HepG2 (cell line): ENCODE data around the gene R3HCC1L. TPM values are rescaled to one million over a fixed set of nuclear protein-coding genes. Genes with fewer than 3 reads are reported as not detected.

Experiments
- ATAC-seq: fragments of 200-7000 bp; cut with Tn5 transposase; 3 replicates; pipeline ENCODE4 v1.9.1; 2020; ENCODE audit warnings: mild to moderate bottlenecking, moderate library complexity
- BruUV-seq: library from RNA; stranded (reverse); fragments of 400-500 nt; replicated peaks from 2 replicates; lab custom pipeline; 2021; lab: Mats Ljungman, UMichigan
- CTCF ChIA-PET: fragments of 300-600 bp; formaldehyde crosslinking; extraction: SDS; loops from one replicate; lab custom pipeline; 2021; ENCODE audit warnings: low total read pairs, inconsistent platforms, low intra/inter-chr PET ratio; lab: Yijun Ruan, JAX
- POLR2A ChIA-PET: fragments of 350-600 bp; sonication (Branson Sonifier 250); formaldehyde crosslinking; loops from one replicate; lab custom pipeline; 2020; ENCODE audit warnings: antibody characterized with exemption, inconsistent platforms; lab: Yijun Ruan, JAX
- DNase-seq: peaks from one replicate; pipeline ENCODE4 v3.0.0-alpha.2; 2015; ENCODE audit warnings: low spot score
- FAIRE-seq: peaks from 3 replicates; lab custom pipeline; 2011; peaks lifted over from hg19 to GRCh38; lab: Jason Lieb, UNC
- H2AFZ ChIP-seq: one replicate; pipeline ENCODE4 v1.6.1; 2011; ENCODE audit warnings: low read length, inconsistent platforms
- H3K27ac ChIP-seq: fragments of 300-600 bp; 3 replicates; pipeline ENCODE4 v1.8.0; 2011; ENCODE audit warnings: mixed run types, mild to moderate bottlenecking, mixed read lengths, low read length, inconsistent platforms; ENCODE audit not compliant: insufficient read depth; ENCODE audit errors: extremely low read length
- H3K27me3 ChIP-seq, 2 experiments: fragments of 200-600 bp in 1 of 2; 2 replicates in 1 of 2; 3 replicates in 1 of 2; pipeline versions ENCODE4 v1.6.0 to v1.8.0; 2011; ENCODE audit warnings: low read length in 2 of 2, mild to moderate bottlenecking in 2 of 2, moderate library complexity in 2 of 2, inconsistent platforms in 1 of 2; ENCODE audit not compliant: insufficient read depth in 2 of 2, control insufficient read depth in 1 of 2
- H3K36me3 ChIP-seq, 2 experiments: fragments of 200-600 bp in 1 of 2; replicated peaks in 1 of 2; 2 replicates in 1 of 2; 3 replicates in 1 of 2; pipeline versions ENCODE4 v1.5.1 to v1.8.0; 2011; ENCODE audit warnings: low read length in 2 of 2, inconsistent platforms in 1 of 2; ENCODE audit not compliant: insufficient read depth in 2 of 2, control insufficient read depth in 1 of 2
- H3K4me1 ChIP-seq: 2 replicates; pipeline ENCODE4 v1.5.1; 2012; ENCODE audit warnings: low read length, inconsistent platforms; ENCODE audit not compliant: insufficient read depth
- H3K4me2 ChIP-seq: 2 replicates; pipeline ENCODE4 v1.6.0; 2011; ENCODE audit warnings: low read depth, low read length, inconsistent platforms
- H3K4me3 ChIP-seq, 3 experiments: fragments of 200-600 bp in 1 of 3; sonication (generic), shearing (Covaris generic) in 1 of 3; replicated peaks in 1 of 3; 2 replicates each; pipeline ENCODE4 v1.5.1; 2011 to 2016; ENCODE audit warnings: low read length in 3 of 3, inconsistent platforms in 2 of 3, low read depth in 2 of 3, mild to moderate bottlenecking in 2 of 3, control low read depth in 1 of 3, mixed read lengths in 1 of 3; ENCODE audit not compliant: insufficient read depth in 1 of 3
- H3K79me2 ChIP-seq: one replicate; pipeline ENCODE4 v1.6.1; 2011; ENCODE audit warnings: low read length, inconsistent platforms; ENCODE audit not compliant: insufficient read depth
- H3K9ac ChIP-seq: 2 replicates; pipeline ENCODE4 v1.6.0; 2011; ENCODE audit warnings: mild to moderate bottlenecking, low read depth, low read length, inconsistent platforms; ENCODE audit not compliant: insufficient read depth
- H3K9me3 ChIP-seq: 2 replicates; pipeline ENCODE4 v1.5.1; 2012; ENCODE audit warnings: mild to moderate bottlenecking, low read length
- H4K20me1 ChIP-seq: 2 replicates; pipeline ENCODE4 v1.6.0; 2011; ENCODE audit warnings: inconsistent platforms, mild to moderate bottlenecking, low read length, moderate library complexity; ENCODE audit not compliant: insufficient read depth
- CEBPZ ChIP-seq: IDR thresholded peaks from 2 replicates; pipeline ENCODE4 v1.6.1; 2012; ENCODE audit warnings: low read length, improper control_type of control experiment
- FOXK2 ChIP-seq: fragments of 450-650 bp; IDR thresholded peaks from 2 replicates; pipeline ENCODE4 v1.6.1; 2016
- GTF3A ChIP-seq: sonication (generic); formaldehyde crosslinking; conservative IDR thresholded peaks from 2 replicates; pipeline ENCODE4 v1.4.0; 2020; ENCODE audit warnings: mild to moderate bottlenecking, missing genetic modification reagents
- HMG20A ChIP-seq: IDR thresholded peaks from 2 replicates; pipeline ENCODE4 v1.6.1; 2016; ENCODE audit warnings: borderline replicate concordance
- IRX3 ChIP-seq: sonication (generic); formaldehyde crosslinking; IDR thresholded peaks from 2 replicates; pipeline ENCODE4 v1.8.1; 2023; ENCODE audit warnings: mild to moderate bottlenecking, low read depth, missing genetic modification reagents, borderline replicate concordance
- LCORL ChIP-seq, 2 experiments: fragments of 450-650 bp in 1 of 2; sonication (generic) in 1 of 2; formaldehyde crosslinking in 1 of 2; IDR thresholded peaks; 2 replicates each; pipeline versions ENCODE4 v1.5.0 to v1.6.1; 2017 to 2020; ENCODE audit warnings: antibody characterized with exemption in 1 of 2, missing genetic modification reagents in 1 of 2
- MAFF ChIP-seq: IDR thresholded peaks from 2 replicates; pipeline ENCODE4 v1.6.1; 2011; ENCODE audit warnings: low read depth, low read length, improper control_type of control experiment
- RARA ChIP-seq: IDR thresholded peaks from 2 replicates; pipeline ENCODE4 v1.6.1; 2016; ENCODE audit warnings: missing genetic modification reagents, missing compliant biosample characterization
- SALL1 ChIP-seq: sonication (generic); formaldehyde crosslinking; IDR thresholded peaks from 2 replicates; pipeline ENCODE4 v1.8.0; 2022; ENCODE audit warnings: mild to moderate bottlenecking, missing genetic modification reagents
- SOX13 ChIP-seq, 3 experiments: fragments of 450-650 bp in 1 of 3; sonication (generic) in 1 of 3; formaldehyde crosslinking in 1 of 3; IDR thresholded peaks in 2 of 3; conservative IDR thresholded peaks in 1 of 3; 2 replicates each; pipeline versions ENCODE4 v1.5.0 to v1.6.1; 2016 to 2020; ENCODE audit warnings: antibody characterized with exemption in 1 of 3, mild to moderate bottlenecking in 1 of 3, missing compliant biosample characterization in 1 of 3, missing genetic modification reagents in 1 of 3, moderate library complexity in 1 of 3
- THRA ChIP-seq: sonication (generic); formaldehyde crosslinking; IDR thresholded peaks from 2 replicates; pipeline ENCODE4 v1.4.0; 2020; ENCODE audit warnings: missing genetic modification reagents, borderline replicate concordance
- WGBS: methylation state at CpG from one replicate; pipeline ENCODE4 v1.1.6; 2017; ENCODE audit warnings: low lambda C conversion rate; 5-methylcytosine and 5-hydroxymethylcytosine counted together
- in situ Hi-C: cut with HindIII; loops from 2 replicates; pipeline ENCODE4 v1.10.0; 2017; ENCODE audit warnings: low pct_unique_long_range_greater_than_20kb; ENCODE audit not compliant: extremely low pct_ligation_motif_present
- intact Hi-C: fragments of 100-400 bp; cut with micrococcal nuclease; formaldehyde crosslinking; loops from one replicate; pipeline ENCODE4 v1.10.0; 2022; ENCODE audit not compliant: unreplicated experiment
- polyA plus RNA-seq, 8 experiments: library from polyadenylated mRNA; depleted of rRNA in 3 of 8; stranded (reverse) in 7 of 8; unstranded in 1 of 8; fragments of >200 nt; fragmentation: Illumina TruSeq in 4 of 8; extraction: Trizol in 4 of 8; gene quantifications; 2 replicates each; pipeline versions ENCODE4 v1.2.1 to v1.2.3, GENCODE V29; 2011 to 2016; ENCODE audit warnings: low read depth in 4 of 8, missing spikeins in 1 of 8, mixed read lengths in 1 of 8; ENCODE audit not compliant: insufficient read depth in 1 of 8
- total RNA-seq, 5 experiments: library from RNA; depleted of rRNA; stranded (reverse); fragments of >200 nt; fragmentation: Illumina TruSeq; extraction: Trizol; gene quantifications; 2 replicates each; pipeline ENCODE4 v1.2.3, GENCODE V29; 2016; ENCODE audit warnings: low read depth in 1 of 5
- TF ChIP-seq, protein P1 (sequence below): sonication (generic); IDR thresholded peaks from 2 replicates; pipeline ENCODE4 v1.6.1; 2016; ENCODE audit warnings: low read depth, borderline replicate concordance
- TF ChIP-seq, protein P2 (sequence below): sonication (generic); formaldehyde crosslinking; IDR thresholded peaks from 2 replicates; pipeline ENCODE4 v1.4.0; 2020; ENCODE audit warnings: missing genetic modification reagents
- TF ChIP-seq, protein P3 (sequence below): sonication (generic); formaldehyde crosslinking; IDR thresholded peaks from 2 replicates; pipeline ENCODE4 v1.4.0; 2020; ENCODE audit warnings: mild to moderate bottlenecking, missing genetic modification reagents

R3HCC1L gene
- total and polyA plus RNA-seq, 2 of the 13 experiments (the other 11 are each of a cell fraction or from before 2014, with no cell fraction given): 6.5 to 12.2 TPM

- ChIA-PET POLR2A (no interaction called here), CTCF (no interaction called here)
- Histone ChIP-seq H4K20me1 (no peaks in the 10 kb centered on the region), H3K36me3 (no peaks in the 10 kb centered on the region), H3K79me2 (no peaks in the 10 kb centered on the region), H3K27me3 (no peaks in the 10 kb centered on the region; a peak in 1 of 5 replicates), H2AFZ (no peak overlapping the region), H3K4me1 (peaks cover 55% of the 10 kb centered on the region), H3K27ac (no peak overlapping the region), H3K9me3 (no peaks in the 10 kb centered on the region), H3K4me2 (no peak overlapping the region), H3K9ac (no peak overlapping the region), H3K4me3 (no peak overlapping the region)
- no peak for DNase-seq
- WGBS: 0% methylated on average over 3 of the region's 3 CpGs
- no TSS peak for BruUV-seq
- in situ Hi-C loops: no loop called here
- FAIRE-seq: no peak
- intact Hi-C loops: no loop called here
- no peak for ATAC-seq
- TF ChIP-seq GTF3A (CRISPR knock-in tag): no peak
- no peak for TF ChIP-seq IRX3 (CRISPR knock-in tag)
- TF ChIP-seq, protein P1, sequence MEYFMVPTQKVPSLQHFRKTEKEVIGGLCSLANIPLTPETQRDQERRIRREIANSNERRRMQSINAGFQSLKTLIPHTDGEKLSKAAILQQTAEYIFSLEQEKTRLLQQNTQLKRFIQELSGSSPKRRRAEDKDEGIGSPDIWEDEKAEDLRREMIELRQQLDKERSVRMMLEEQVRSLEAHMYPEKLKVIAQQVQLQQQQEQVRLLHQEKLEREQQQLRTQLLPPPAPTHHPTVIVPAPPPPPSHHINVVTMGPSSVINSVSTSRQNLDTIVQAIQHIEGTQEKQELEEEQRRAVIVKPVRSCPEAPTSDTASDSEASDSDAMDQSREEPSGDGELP: no peak
- TF ChIP-seq SALL1 (CRISPR knock-in tag): 0 out of 2 replicates have a peak, but pooled peaks have one; percentile 16
- no peak for TF ChIP-seq MAFF
- TF ChIP-seq RARA (CRISPR knock-in tag): peak; percentile 54
- TF ChIP-seq THRA (CRISPR knock-in tag): peak; percentile 61; the same call in 1 of the 2 replicates
- TF ChIP-seq, protein P2, sequence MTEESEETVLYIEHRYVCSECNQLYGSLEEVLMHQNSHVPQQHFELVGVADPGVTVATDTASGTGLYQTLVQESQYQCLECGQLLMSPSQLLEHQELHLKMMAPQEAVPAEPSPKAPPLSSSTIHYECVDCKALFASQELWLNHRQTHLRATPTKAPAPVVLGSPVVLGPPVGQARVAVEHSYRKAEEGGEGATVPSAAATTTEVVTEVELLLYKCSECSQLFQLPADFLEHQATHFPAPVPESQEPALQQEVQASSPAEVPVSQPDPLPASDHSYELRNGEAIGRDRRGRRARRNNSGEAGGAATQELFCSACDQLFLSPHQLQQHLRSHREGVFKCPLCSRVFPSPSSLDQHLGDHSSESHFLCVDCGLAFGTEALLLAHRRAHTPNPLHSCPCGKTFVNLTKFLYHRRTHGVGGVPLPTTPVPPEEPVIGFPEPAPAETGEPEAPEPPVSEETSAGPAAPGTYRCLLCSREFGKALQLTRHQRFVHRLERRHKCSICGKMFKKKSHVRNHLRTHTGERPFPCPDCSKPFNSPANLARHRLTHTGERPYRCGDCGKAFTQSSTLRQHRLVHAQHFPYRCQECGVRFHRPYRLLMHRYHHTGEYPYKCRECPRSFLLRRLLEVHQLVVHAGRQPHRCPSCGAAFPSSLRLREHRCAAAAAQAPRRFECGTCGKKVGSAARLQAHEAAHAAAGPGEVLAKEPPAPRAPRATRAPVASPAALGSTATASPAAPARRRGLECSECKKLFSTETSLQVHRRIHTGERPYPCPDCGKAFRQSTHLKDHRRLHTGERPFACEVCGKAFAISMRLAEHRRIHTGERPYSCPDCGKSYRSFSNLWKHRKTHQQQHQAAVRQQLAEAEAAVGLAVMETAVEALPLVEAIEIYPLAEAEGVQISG: no peak
- TF ChIP-seq, protein P3, sequence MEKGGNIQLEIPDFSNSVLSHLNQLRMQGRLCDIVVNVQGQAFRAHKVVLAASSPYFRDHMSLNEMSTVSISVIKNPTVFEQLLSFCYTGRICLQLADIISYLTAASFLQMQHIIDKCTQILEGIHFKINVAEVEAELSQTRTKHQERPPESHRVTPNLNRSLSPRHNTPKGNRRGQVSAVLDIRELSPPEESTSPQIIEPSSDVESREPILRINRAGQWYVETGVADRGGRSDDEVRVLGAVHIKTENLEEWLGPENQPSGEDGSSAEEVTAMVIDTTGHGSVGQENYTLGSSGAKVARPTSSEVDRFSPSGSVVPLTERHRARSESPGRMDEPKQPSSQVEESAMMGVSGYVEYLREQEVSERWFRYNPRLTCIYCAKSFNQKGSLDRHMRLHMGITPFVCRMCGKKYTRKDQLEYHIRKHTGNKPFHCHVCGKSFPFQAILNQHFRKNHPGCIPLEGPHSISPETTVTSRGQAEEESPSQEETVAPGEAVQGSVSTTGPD: no peak
- TF ChIP-seq FOXK2: no peak
- no peak for TF ChIP-seq CEBPZ
- no peak for TF ChIP-seq LCORL (IDR thresholded peaks at IDR 0.05)
- TF ChIP-seq LCORL (CRISPR knock-in tag; IDR thresholded peaks at IDR 0.05): no peak
- TF ChIP-seq HMG20A: 0 out of 2 replicates have a peak, but pooled peaks have one; percentile 22
- no peak for TF ChIP-seq SOX13 (IDR thresholded peaks at IDR 0.05)
- peak in 1 of 2 experiments; percentile 32; a peak in 1 of 4 replicates for TF ChIP-seq SOX13 (CRISPR knock-in tag; conservative IDR thresholded peaks at IDR 0.05 in 1 of 2, IDR thresholded peaks at IDR 0.05 in 1 of 2)
Observed at GRCh38 chr10:98274562-98274961, 140.1 kb downstream of the R3HCC1L start.
